Astrocyte (in vitro differentiated cells and primary cell): ENCODE results near the gene ARID3C. TPM values are rescaled to one million over a fixed set of nuclear protein-coding genes. Genes with fewer than 3 reads are reported as not detected.

ENCODE experiments used
- DNase-seq: peaks from one replicate; pipeline ENCODE4 v3.0.0-alpha.2; 2010; ENCODE audit warnings: low read depth
- FAIRE-seq: peaks from 2 replicates; lab custom pipeline; 2011; peaks lifted over from hg19 to GRCh38; lab: Jason Lieb, UNC
- H2AFZ ChIP-seq: 2 replicates; pipeline ENCODE4 v1.6.0; 2012; ENCODE audit warnings: low read depth, low read length, inconsistent platforms
- H3K27ac ChIP-seq: 2 replicates; pipeline ENCODE4 v1.5.1; 2011; ENCODE audit warnings: low read depth, low read length, inconsistent platforms
- H3K27me3 ChIP-seq: 2 replicates; pipeline ENCODE4 v1.6.0; 2011; ENCODE audit warnings: low read length, inconsistent platforms; ENCODE audit not compliant: insufficient read depth
- H3K36me3 ChIP-seq: 2 replicates; pipeline ENCODE4 v1.5.1; 2011; ENCODE audit warnings: low read length, inconsistent platforms; ENCODE audit not compliant: insufficient read depth
- H3K4me1 ChIP-seq: 2 replicates; pipeline ENCODE4 v1.5.1; 2011; ENCODE audit warnings: low read length, inconsistent platforms; ENCODE audit not compliant: insufficient read depth
- H3K4me2 ChIP-seq: 2 replicates; pipeline ENCODE4 v1.6.0; 2012; ENCODE audit warnings: low read length, inconsistent platforms
- H3K4me3 ChIP-seq: 2 replicates; pipeline ENCODE4 v1.5.1; 2011; ENCODE audit warnings: low read depth, mild to moderate bottlenecking, low read length, inconsistent platforms; ENCODE audit not compliant: insufficient read depth
- H3K79me2 ChIP-seq: 2 replicates; pipeline ENCODE4 v1.6.0; 2012; ENCODE audit warnings: mild to moderate bottlenecking, low read length, inconsistent platforms; ENCODE audit not compliant: insufficient read depth
- H3K9ac ChIP-seq: 2 replicates; pipeline ENCODE4 v1.6.0; 2012; ENCODE audit warnings: mild to moderate bottlenecking, low read length, inconsistent platforms
- H3K9me3 ChIP-seq: 2 replicates; pipeline ENCODE4 v1.5.1; 2012; ENCODE audit warnings: low read depth, mild to moderate bottlenecking, low read length, inconsistent platforms; ENCODE audit not compliant: insufficient read depth
- H4K20me1 ChIP-seq: 2 replicates; pipeline ENCODE4 v1.6.0; 2012; ENCODE audit warnings: low read length, inconsistent platforms; ENCODE audit not compliant: insufficient read depth
- H3K27ac Mint-ChIP-seq: one replicate; pipeline ENCODE4 v1.8.0; 2021; ENCODE audit warnings: mild to moderate bottlenecking, mixed read lengths; ENCODE audit not compliant: unreplicated experiment
- H3K27me3 Mint-ChIP-seq: one replicate; pipeline ENCODE4 v1.8.0; 2021; ENCODE audit warnings: low read depth, mixed read lengths; ENCODE audit not compliant: unreplicated experiment
- H3K36me3 Mint-ChIP-seq: one replicate; pipeline ENCODE4 v1.8.0; 2021; ENCODE audit warnings: low read depth, mixed read lengths; ENCODE audit not compliant: unreplicated experiment
- H3K4me1 Mint-ChIP-seq: one replicate; pipeline ENCODE4 v1.8.0; 2021; ENCODE audit warnings: low read depth, mixed read lengths; ENCODE audit not compliant: unreplicated experiment
- H3K4me3 Mint-ChIP-seq: one replicate; pipeline ENCODE4 v1.8.0; 2021; ENCODE audit warnings: mild to moderate bottlenecking, moderate library complexity, mixed read lengths; ENCODE audit not compliant: unreplicated experiment
- H3K9me3 Mint-ChIP-seq: one replicate; pipeline ENCODE4 v1.8.0; 2021; ENCODE audit warnings: mild to moderate bottlenecking, mixed read lengths; ENCODE audit not compliant: unreplicated experiment
- CTCF ChIP-seq: IDR thresholded peaks from 2 replicates; pipeline ENCODE4 v1.5.1; 2011; ENCODE audit warnings: low read depth, mild to moderate bottlenecking, inconsistent platforms, low read length, moderate library complexity; ENCODE audit not compliant: insufficient read depth
- EZH2 ChIP-seq: IDR thresholded peaks from 2 replicates; pipeline ENCODE4 v1.6.1; 2012; ENCODE audit warnings: mild to moderate bottlenecking, low read length, inconsistent platforms; ENCODE audit not compliant: insufficient read depth
- total RNA-seq: library from RNA; stranded (reverse); gene quantifications from 2 replicates; pipeline ENCODE4 v1.2.1, GENCODE V29; 2021

The ARID3C gene
- total RNA-seq, 1 donor from 2014 or later: 0.16 TPM

GRCh38 chr9:34588671-34589635 is 39.9 kb downstream of the ARID3C start:
- Histone ChIP-seq H3K4me3 (no peak overlapping the region), H3K36me3 (no peaks in the 10 kb centered on the region), H3K79me2 (no peaks in the 10 kb centered on the region), H3K27me3 (peaks cover 80% of the 10 kb centered on the region), H3K4me2 (peak overlapping the region; percentile 78), H3K9ac (no peak overlapping the region), H4K20me1 (peaks cover 16% of the 10 kb centered on the region), H3K9me3 (no peaks in the 10 kb centered on the region), H2AFZ (no peak overlapping the region), H3K27ac (no peak overlapping the region), H3K4me1 (no peaks in the 10 kb centered on the region)
- H3K9me3 Mint-ChIP-seq: peaks cover 11% of the 10 kb centered on the region
- FAIRE-seq: no peak
- no peaks in the 10 kb centered on the region for H3K4me1 Mint-ChIP-seq
- peak overlapping the region; percentile 83 for H3K4me3 Mint-ChIP-seq
- peaks cover 78% of the 10 kb centered on the region for H3K27me3 Mint-ChIP-seq
- H3K27ac Mint-ChIP-seq: no peak overlapping the region
- no peak for DNase-seq
- TF ChIP-seq CTCF (no peak), EZH2 (peak; percentile 73)
- no peaks in the 10 kb centered on the region for H3K36me3 Mint-ChIP-seq

DNA sequence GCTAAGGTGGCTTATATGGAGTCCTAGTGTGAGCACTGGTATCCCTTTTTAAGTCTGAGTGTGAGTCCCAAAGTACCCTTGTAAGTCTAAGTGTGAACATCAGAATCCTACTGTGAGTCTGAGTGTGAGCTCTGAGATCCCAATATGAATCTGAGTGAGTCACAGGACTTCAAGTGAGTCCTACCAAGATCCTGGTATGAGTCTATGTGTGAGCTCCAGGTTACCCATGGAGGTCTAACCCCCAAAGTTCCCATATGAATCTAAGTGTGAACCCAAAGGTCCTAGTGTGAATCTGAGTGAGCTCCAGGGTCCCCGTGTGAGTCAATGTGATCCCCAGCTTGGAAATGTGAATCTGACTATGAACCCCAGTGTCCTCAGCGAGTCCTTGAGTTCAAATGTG is 41.6 kb downstream of the ARID3C start:
- H3K9me3 ChIP-seq: no peaks in the 10 kb centered on the region
- Mint-ChIP-seq H3K4me3 (no peak overlapping the region), H3K4me1 (no peaks in the 10 kb centered on the region), H3K36me3 (no peaks in the 10 kb centered on the region), H3K27ac (no peak overlapping the region), H3K9me3 (peaks cover 10% of the 10 kb centered on the region), H3K27me3 (peaks cover 76% of the 10 kb centered on the region)
- no peak overlapping the region for H3K27ac ChIP-seq
- no peaks in the 10 kb centered on the region for H3K79me2 ChIP-seq
- no peak overlapping the region for H3K4me2 ChIP-seq
- no peak for TF ChIP-seq EZH2
- TF ChIP-seq CTCF: no peak
- no peak for FAIRE-seq
- H3K4me3 ChIP-seq: no peak overlapping the region
- DNase-seq: no peak
- no peaks in the 10 kb centered on the region for H3K36me3 ChIP-seq
- H4K20me1 ChIP-seq: peaks cover 16% of the 10 kb centered on the region
- H3K4me1 ChIP-seq: no peaks in the 10 kb centered on the region
- H3K9ac ChIP-seq: no peak overlapping the region
- H3K27me3 ChIP-seq: peaks cover 81% of the 10 kb centered on the region
- no peak overlapping the region for H2AFZ ChIP-seq
